Activated CD4-positive, alpha-beta T cell treated with anti-CD3 and anti-CD28 coated beads for 48 hours (primary cell): ENCODE measurements around the gene TNIK.
A peak's percentile ranks its signal among the peaks of the same experiment; 100 is the strongest.
"Not testable (repeated sequence)": the region's sequence is repeated elsewhere in the genome, so short reads cannot be mapped to it uniquely, and the experiment has no call there.

Experiments used
- DNase-seq: peaks from one replicate; pipeline ENCODE4 v3.0.0-alpha.2; 2020

The TNIK gene

DNA sequence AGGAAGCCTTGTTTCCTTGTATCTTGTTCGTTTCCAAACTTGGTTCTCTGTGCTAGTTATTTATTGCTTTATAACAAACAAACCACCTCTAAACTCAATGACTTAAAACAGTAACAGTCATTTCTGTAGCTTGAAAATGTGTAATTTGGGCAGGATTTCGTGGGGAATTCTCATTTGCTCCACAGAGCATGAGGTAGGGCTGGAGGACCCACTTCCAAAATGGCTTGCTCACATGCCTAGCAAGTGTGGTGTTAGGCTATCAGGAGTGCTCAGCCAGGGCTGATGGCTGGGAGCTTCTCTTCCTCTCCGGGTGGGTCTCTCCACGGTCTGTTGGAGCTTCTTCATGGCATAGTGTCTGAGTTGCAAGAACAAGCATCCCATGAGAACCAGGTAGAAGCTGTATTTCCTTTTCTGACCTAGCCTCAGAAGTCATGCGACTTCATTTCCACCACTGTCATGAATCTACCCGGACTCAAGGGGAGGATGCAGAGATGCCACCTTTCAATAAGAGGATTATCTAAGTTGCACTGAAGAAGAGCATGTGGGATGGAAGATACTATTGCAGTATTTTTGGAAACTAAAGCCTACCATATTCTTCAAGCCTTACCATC, 8.2 kb upstream of the TNIK start:
- DNase-seq: no peak

DNA sequence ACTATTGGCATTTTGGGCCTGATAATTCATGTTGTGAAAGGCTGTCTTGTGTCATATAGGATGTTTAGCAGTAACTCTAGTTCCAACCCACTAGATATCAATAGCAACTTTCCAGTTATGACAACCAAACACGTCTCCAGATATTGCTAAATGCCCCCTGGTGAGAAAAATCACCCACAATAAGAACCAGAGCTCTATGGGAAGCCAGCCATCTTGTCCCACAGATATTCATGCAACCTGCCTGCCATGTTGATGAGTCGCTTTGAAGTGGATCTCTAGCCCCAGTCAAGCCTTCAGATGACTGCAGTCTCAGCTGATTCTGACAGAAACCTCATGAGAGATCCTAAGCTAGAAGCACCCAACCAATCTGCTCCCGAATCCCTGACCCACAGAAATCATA, 5.6 kb upstream of the TNIK start:
- DNase-seq: no peak

DNA sequence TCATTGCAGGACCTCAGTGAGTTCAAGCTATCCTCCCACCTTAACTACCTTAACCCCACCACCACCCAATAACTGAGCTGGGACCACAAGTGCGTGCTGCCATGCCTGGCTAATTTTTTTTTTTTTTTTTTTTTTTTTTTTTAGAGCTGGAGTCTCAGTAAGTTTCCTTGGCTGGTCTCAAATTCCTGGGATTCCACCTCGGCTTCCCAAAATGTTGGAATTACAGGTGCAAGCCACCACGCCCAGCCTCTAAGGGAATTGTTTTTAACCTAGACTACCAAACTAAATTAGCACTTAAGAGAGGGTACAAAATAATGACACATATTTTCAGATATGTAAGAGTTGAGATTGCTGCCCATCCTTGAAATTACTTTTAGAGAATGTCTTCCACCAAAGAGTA, 4.3 kb upstream of the TNIK start:
- no peak for DNase-seq

DNA sequence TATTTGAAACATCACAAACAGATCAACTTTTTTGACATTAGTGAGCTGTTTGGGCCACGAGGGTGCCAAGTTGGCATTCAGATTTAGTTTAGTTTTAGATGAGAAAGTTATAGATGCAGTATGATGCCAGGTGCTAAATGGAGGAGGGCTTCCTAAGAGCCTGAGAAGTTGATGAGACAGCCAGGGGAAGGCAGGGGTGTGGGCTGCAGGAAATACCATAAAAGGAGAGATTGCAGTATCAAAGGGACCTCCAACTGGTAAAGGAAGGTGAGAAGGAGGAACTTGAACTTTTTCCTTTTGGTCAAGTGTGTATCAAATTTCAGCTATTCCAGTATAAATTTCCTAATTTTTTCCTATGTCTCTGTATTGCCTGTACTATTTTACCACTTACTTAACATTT, 2.0 kb upstream of the TNIK start:
- DNase-seq: peak; percentile 26

DNA sequence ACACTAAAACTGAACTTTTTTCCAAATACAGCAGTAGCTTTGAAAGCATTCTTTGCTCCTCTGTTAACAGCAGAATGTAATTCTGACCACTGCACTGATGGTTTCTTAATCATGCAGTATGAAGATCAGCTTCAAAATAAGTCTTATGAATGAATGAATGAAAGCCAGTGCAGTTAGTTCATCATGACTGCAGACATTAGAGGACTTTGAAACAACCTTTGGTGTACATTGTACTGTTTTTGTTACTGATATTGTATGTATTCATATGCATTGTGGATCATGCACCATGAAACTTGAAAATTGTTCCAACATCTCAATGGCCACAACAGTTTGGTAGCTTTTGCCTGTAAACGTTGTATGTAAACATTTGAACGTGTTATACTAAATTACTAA, 1.3 kb upstream of the TNIK start:
- DNase-seq: no peak

DNA sequence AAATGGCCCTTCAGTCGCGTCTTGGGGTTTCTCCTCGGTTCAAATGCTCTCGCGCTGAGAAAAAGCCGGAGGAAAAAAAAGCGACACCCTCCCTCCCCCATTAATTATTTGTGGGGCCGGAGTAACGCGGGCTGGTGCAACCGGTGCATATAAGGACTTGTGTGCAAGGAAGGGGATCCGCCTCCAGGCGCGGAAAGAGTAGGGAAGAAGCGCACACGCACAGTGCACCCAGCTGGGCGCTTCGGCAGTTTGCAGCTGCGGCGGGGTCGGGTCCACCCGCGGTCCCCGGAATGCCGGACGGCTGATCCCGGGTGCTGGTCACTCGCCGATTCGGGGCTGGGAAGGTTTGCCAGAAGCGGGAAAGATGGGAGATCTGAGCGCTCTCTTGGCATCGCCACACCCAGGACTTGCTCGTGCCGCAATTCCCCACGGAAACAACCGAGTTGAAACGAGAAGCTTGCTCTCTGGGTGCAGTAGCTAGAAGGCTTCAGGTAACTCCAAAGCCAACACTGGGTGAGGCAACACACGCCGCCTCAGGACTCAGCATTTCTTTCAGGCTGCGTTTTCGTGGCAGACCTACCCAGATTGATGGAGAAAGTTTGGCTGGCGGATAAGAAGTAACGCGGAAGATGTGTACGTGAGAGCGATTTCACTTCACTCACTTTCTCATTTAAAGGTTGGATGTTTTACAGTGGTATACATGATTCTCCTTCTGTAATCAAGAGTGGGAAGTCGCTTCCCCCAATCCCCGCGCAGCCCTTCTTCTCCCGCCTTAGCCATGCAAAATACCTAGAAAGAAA, 720 bp upstream of the TNIK start:
- DNase-seq: peak; percentile 57

DNA sequence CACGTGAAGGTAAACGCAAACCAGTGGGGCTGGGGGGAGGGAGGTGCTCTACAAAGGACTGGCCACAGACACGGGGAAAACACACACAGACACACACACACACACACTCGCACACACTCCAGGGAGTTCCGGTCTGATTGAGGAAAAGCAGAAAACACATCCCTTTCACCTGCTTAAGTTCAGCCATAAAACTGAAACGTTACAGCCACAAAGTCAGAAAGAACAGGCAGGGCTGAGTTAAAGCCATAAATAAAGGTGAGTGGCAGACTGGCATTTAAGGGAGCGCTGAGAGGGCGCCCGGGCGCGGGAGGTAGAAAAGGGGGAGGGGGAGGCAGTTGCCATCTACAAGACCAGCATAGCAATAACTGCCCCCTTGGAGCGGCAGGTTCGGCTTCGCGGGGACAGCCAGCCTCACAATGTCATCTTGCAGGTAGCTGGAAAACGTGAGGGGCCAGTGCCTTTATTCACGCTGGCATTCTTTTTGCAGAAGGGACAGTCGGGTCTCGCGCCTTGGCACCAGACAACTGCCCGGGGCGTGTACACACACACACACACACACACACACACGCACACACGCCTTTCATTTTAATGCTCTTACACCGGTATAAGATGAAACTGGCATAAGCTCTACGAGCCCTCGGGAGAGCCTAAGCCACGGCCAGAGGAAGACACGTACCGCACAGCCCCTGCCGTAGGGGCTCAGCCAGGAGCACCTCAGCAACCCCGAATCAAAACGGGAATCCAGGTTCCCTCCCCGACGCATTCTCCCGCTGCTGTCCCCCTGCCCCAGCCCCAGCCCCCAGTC, 866 bp downstream of the TNIK start:
- DNase-seq: peak; percentile 57

DNA sequence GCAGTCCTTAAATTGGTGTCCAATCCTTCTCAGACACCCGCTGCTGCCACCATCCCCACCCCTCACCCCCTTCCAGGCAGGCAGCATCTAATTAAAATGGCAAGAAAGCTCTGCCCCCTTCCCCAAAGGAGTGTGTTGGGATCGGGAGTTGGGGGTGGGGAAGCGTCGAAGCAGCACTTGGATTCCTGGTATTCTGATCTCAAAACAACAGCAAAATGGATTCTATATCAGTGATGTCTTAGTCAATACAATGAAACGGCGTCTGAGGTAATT, 1.4 kb downstream of the TNIK start:
- no peak for DNase-seq

DNA sequence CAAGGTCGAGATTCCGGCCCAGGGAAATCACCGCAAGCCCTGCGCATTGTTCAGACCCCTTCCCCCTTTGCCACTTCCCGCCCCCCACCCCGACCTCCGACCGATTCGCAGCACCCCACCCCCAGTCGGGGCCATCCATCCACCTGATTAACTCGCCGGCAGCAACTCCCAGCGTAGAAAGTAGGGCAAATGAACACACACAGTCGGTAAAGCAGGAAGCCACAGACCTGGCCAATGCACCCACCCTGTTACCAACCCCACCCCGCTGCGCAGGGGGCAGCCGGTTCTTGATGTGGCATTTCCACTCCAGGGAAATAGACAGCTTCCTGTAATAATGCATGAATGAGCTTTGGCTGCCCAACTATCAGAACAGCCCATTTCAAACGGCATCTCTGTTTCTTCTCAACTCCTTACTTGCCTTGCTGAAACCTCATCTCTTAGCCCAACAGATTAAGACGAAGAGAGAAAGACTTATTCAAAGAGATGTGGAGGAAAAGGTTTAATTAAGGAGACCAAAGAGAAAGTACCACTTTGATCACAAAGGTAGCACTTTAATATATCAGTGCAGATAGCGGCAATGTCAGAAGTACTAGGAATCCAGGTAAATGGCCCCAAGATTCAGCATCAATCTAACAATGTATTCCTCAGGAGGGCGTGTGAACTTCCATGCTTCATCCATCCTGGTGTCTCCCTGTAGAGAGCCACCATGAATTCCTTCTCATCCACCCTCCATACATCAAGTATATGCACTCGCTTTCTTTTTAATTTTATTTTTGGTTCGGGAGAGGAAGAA, 1.9 kb downstream of the TNIK start:
- DNase-seq: peak; percentile 36

DNA sequence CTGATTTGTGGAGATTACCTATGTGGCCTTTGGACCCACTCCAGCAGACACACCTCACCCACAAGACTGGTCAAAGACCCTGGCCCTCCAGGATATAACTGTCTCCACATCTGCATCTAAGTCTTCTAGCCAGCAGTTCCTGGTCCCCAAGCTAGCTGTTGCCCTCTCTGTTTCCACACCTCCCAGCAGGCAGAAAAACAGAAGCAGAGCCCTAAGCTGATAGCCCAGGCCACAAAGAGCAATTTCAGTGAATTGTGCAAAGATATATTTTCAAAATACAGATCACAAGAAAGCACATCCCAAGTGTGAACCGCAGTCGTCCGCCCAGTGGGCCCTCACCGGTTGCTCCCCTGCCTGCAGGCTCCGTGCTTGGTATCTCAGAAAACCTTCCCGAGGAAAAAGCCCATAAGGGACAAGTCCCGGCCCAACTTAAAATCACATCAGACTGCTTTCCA, 2.6 kb downstream of the TNIK start:
- DNase-seq: no peak

DNA sequence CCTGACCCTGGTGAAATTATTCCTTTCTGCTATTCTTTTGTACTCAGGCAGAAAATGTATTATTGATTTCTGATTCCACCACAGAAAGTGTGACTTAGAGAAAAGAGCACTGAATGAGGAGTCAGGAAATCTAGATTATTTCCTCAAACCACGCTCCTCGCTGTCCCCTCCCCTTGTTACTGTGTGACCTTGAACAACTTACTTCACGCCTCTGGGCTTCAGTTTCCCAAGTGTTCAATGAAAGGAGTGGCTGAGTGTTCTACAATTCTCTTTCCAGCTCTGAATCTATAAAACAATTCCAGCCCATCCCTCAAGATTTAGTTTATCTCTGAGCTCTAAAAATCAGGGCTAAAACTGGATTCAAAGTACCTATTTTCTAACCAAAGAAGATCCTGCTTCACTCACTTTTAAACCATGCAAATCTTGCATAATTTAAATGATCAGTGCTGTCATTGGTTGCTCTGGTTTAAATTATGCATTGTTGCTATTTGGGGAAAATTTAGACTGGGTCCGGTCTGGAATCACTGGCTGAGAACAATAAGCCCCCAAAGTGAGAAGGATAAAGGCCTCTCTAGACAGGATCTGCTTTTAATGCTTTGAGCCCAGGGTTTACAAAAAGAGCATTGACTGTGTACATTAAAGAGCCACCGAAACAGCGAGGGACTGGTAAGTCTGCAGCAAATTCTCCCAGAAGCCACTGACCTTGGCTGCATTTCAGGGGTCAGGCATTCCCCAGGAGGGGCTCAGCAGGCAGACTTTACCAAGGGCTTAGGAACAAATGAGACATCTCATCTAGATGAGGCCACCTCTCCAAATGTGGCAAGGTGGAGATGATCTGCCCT, 3.2 kb downstream of the TNIK start:
- DNase-seq: no peak

DNA sequence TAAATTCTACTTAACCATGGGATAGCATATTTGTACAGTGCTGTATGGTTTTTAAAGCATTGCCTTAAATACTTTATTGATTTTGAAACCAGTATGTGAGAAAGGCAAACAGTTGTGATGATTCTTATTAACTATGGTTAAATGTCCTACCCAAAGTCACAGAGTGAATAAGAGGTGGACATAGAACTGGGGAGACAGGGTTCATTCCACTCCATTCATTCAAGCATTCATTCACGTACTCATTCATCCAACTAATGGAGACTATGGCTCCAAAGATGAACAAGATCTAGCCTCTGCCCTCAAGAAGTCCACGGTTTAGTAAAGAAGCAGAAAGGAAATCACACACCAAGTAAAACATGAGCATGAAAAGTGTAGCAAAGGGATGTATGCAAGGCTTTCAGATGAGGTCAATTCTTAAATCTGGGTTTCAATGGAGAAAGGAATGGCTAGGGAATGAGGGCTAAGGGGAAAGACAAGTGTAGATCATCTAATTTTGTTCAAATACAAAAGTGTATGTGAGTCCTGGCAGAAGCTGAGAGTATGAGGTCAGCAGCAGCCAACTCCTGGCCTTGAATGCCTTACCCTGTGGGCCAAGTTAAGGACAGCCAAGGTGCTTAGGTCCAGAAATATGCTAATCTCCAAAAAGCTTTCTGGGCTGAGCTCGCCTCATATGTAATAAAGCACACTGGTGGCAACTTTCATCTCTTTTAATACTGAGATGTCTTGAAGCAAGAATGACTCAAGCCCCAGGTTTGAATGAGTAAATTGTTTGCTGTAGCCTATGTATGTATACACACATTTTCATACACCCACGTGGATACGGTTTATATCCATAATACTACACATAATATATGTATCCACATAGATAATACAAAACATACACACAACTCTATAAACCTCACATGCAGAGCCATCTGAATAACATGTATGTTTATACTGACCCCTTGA, 4.3 kb downstream of the TNIK start:
- DNase-seq: no peak

DNA sequence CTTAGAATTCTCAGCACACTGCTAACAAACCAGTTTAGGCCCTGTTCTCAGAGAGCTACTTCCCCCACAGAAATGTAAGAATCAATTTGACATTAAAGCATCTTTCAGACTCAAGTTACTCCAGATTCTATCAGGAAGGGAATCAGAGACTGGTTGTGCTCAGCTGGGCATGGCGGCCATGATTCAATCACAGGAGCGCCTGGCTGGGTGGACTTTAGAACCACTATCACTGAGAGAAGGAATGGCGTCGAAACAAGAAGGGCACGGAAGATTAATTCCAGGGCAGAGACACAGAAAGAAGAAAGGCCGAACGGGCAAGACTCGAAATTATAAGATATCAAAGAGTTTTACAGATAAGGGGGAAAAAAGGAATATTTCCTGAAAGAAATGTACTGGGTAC, 6.2 kb downstream of the TNIK start:
- no peak for DNase-seq

DNA sequence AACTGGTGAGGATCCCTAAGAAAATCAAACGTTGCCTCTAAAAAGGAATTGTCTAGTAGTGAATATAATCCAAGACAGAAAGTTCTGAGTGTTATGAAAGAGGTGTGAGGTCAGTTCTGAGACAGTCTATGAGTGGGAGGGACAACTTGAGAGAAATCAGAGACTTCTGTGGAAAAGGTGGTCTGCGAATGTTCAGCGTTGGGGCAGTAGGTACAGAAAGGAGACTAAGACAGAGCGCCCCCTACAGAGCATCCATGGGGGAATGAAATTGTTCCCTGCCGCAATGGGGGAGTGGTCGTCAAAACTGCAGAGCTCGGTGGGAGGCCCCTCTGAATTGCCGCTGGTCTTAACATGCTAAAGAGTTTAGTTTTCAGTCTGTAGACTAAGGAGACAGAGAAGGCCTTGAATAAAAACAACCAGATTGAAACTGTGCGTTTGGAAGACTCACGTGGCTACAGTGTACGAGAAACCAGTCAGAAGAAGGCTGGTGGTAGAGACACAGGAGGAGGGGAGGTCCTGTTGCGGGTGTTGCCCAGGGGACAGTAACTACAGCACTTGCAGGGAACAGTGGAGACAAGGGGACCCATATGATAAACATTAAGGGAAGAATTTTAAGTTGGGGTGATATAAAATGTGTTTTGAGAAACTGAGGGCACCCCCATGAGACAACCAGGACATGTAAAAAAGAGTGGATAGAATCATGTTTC, 6.9 kb downstream of the TNIK start:
- DNase-seq: peak; percentile 25

DNA sequence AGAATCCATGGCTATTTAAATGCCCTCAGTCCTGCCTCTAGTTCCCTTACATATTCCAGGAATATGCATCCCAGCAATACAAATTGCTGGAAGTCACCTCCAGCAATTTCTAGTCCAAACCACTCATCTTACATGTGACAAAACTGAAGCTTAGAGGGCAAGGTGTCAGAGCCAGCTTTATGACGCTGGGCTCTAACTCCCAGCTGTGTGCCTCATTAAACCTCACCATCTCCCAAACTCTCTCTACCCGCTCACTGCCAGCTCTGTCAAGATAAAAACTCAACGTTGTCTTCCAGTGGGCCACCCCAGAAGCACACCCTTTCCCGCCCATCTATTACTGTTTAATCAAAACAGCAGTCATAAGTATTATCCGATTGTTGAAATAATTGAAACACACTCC, 7.9 kb downstream of the TNIK start:
- DNase-seq: no peak

DNA sequence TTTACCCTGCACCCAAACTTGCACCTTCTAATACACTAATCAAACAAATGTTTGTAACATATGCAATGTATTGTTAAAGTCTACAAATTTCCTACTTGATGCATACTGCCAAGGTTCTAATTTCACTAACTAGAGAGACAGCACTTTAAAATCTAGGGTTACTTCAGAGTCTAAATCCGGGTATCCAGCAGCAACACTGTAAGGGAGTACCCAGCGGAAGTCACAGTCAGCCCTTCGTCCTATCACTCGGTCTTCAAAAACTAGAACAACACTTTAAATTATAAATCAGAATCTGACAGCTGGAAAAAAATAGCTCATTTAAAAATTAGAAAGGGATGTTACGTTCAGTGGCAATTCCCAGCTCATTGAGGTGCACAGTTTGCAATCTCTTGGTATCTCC, 8.3 kb downstream of the TNIK start:
- no peak for DNase-seq

DNA sequence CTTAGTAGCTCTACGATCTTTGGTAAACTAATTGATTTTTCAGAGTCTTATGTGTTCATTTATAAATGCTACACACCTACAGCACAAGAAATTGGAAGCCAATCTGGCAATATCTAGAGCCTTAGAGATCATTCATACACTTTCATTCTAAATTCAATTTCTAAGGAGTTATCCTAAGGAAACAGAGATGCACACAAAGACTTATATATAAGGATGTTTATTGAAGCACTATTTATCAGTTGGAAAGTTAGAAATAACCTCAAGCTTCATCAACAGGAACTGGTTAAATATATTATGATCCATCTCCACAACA, 12.7 kb downstream of the TNIK start:
- not testable (repeated sequence) for DNase-seq

DNA sequence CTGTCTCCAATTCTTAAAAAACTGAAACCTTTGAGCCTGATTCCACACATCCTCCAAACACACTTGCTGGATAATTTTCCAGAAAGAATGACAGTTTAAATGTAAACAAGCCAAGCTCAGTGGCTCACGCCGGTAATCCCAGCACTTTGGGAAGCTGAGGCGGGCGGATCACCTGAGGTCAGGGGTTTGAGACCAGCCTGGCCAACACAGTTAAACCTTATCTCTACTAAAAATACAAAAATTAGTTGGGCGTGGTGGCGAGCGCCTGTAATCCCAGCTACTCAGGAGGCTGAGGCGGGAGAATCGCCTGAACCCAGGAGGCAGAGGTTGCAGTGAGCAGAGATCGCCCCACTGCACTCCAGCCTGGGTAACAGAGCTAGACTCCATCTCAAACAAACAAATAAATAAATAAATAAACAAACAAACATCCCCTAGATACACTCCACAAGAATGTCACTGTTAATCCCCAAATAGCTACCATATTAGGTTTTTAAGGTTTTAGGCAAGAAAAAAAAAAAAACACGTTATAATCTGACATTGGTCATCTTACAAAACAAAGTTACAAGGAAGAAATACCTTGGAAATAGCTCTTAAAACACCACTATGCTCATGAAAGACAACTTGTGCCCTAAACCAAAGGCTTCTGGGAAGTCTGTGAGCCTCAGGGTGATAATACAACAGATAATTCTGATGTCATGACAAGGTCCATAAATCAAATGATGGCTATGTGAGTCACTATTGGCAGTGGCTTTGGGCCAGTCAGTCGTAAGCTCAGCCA, 13.2 kb downstream of the TNIK start:
- DNase-seq: no peak

DNA sequence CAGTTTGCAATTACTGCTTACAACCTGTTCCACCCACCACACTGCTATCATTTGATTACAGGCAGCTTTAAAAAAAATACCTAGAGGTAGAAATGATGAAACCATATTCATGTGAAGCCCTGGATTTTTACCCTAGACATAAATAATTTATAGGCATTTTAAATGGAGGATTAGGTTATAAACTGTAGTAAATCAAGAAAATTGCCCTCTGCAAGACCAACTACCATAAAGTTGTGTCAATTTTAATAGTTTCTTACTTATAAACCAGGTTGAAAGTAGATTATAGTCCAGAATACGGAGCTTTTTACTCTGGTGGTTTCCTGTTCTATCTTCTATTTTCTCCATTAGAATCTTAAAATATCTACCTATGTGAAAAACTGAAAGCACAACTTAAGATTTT, 13.9 kb downstream of the TNIK start:
- DNase-seq: no peak
